Stimulated activated CD4-positive, alpha-beta T cell treated with anti-CD3 and anti-CD28 coated beads, Interleukin-1b, Interleukin-23, amount 100 ng/mL, for 1 hour (primary cell): ENCODE measurements around the gene GRIK2.

Source experiments
- DNase-seq, 2 donors: peaks; one replicate each; pipeline ENCODE4 v3.0.0-alpha.2; 2020; ENCODE audit warnings: low read depth in 2 of 2

GRIK2 gene

GRCh38 chr6:101454106-101454676 lies 60.7 kb downstream of the GRIK2 start:
- no peak for DNase-seq

GRCh38 chr6:101458336-101458735 lies 64.8 kb downstream of the GRIK2 start:
- DNase-seq = no peak

DNA sequence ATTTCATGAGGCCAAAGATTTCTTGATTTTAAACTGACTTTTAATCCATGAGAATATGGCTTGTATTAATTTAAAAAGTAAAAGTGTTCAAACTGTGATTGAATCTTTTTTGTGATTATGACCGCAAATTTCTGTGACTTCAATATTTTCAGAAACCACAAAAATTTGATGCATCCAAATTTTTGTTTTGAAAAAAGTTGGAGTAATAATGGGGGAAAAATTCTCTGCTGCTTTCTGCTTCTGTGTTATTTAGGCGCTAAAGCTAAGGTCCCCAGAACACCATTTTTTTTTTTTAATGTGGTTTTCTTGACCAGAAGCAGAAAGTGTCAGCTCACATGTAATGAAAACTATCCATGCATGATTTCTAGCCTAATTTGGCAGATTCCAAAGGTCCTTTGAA lies 65.3 kb downstream of the GRIK2 start:
- DNase-seq = no peak

GRCh38 chr6:101462576-101462975 lies 69.1 kb downstream of the GRIK2 start:
- no peak for DNase-seq

DNA sequence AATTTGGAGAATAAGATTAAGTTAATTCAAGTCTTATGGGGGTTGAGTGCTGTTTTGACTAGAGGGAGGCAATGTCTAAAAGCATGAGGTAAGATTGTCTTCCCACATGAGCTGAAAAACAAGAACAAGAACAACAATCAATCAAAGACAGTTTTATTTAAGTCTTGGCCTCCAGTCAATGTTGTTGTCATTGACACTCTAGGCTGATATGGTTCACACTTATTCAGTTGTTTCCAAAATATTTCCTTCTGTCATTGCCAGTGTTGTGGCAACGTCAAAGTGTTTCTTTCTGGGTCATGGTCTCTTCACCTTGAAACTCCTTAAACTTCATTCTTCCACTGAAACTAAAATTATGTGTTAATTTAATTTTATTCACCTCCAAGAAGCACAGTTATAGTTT lies 72.4 kb downstream of the GRIK2 start:
- no peak for DNase-seq

- no peak for DNase-seq
Observed at GRCh38 chr6:101477436-101477835, 83.9 kb downstream of the GRIK2 start.

DNA sequence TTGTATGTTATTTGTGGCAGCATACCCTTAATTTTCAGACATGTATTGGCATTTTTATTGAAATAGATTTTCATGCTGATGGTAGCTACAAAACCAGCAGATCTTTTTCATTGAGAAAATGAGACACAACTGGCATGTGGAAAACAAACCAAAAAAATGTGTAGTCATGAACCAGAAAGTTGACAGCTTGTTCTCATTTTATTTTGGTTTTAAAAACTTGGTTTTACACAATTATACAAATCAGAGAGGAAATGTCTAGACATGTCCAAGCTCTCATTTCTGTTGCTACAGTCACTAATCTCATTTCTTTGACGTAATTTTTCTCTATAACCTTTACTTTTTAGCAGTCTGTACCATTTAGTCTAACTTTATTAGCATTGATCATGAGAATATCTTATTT lies 85.4 kb downstream of the GRIK2 start:
- no peak for DNase-seq

DNA sequence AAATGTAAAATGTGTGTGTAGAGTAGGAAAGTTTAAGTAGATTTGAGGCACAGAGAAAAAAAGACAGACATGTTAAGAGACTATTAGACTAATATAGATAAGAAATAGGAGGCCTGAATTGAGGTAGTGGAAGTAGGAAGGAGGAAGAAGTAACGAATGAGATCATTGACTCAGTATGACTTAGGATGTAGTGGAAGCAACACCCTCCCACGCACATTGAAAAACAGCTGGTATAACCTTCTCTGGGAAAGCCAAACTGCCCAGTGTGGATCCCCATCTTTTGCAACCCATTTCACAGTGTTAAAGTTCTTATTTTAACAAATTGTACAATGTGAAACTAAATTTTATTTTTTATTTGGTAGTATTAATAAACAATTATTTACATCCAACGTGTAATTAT lies 89.1 kb downstream of the GRIK2 start:
- no peak for DNase-seq

GRCh38 chr6:101484781-101485180 lies 91.3 kb downstream of the GRIK2 start:
- DNase-seq = no peak

DNA sequence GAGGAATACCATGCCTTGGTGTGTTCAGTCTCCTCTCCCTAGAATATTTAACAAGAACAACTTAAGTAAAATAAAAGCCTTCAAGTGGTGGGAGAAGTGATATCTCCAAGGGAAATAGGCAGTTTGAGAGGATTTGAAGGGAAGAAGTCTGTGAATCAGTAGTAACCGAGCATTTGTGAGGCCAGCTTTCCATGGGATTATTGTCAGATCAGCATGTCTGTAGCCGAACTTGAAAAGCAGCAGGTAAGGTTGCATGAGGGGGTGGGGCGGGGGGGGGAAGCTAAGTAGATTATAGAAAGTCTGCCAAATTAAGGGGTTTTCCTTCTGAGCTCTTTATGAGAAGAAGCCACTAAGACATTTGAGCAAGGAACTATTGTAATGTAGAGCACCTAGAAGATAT lies 92.6 kb downstream of the GRIK2 start:
- no peak for DNase-seq

DNA sequence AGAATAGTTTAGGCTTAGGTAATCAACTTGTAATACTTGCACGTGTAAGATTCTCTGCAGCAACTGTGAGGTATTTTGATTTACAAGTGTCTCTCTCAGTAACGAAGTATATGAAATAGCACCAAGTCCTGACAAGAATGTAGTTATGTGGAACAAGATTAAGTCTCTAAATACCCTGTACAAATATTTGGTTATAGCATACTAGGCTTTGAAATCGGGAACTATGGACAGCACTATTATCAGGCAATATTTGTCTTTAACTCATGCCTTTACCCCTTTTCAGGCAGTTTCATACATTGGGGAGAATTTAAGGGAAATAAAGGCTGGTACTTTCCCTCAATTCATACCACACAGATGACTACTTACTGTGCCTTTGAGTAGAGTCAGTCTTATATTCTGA lies 93.2 kb downstream of the GRIK2 start:
- DNase-seq = no peak

GRCh38 chr6:101489456-101489855 lies 95.9 kb downstream of the GRIK2 start:
- DNase-seq = no peak

DNA sequence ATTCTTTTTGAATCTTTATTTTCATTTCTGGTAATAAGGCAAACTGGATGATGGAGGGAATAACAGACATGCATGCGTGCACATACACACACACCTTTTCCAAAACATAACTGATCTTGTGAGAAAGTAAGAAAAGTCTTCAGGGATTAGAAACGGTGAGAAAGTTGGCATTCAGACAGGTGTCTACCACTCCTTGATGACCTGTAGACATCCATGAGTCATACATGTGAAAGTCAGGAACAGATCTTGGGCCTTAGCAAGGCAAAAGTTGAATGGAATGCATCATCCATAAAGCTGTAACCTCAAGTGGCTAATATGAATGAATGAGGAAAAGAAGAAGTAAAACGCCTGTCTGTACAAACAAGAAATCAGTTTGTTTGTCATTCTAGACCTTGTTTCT lies 97.3 kb downstream of the GRIK2 start:
- DNase-seq = no peak

GRCh38 chr6:101502818-101503217 lies 109.3 kb downstream of the GRIK2 start:
- no peak for DNase-seq

GRCh38 chr6:101509536-101509935 lies 116.0 kb downstream of the GRIK2 start:
- no peak for DNase-seq

DNA sequence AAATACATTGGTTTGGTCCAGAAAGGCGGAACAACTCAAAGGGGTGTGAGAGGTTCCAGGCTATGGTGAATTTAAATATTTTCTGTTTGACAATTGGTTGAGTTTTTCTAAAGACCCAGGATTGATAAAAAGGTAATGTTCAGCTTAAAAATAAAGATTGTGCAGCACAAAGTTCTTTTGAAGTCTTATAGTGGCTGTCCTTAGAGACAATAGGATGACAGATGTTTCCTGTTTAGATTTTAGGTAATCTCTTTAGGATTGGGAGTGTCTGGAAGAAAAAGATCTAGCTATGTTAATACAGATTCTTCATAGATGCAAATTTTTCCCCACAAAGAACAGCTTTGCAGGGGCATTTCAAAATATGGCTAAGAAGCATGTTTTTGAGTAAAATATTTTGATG lies 119.7 kb downstream of the GRIK2 start:
- DNase-seq = no peak

GRCh38 chr6:101516578-101516977 lies 123.1 kb downstream of the GRIK2 start:
- DNase-seq = no peak

DNA sequence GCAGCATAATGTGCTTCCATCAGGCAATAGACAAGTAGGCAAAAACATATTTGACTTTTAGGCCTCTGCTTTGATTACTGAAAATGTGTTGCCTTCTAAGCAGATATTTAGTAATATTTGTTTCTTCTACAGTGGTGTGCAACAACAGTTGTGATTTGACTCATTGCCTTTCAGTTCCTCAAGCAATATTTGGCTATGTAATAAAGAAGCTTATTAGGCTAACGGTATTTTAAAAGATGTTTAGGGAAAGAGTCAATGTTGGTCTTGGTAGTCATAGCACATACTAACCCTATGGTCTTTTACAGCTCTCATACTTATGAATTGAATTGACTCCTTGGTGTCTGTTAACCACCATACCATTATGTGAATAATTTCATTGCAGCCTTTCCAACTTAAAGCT lies 124.1 kb downstream of the GRIK2 start:
- DNase-seq = no peak

DNA sequence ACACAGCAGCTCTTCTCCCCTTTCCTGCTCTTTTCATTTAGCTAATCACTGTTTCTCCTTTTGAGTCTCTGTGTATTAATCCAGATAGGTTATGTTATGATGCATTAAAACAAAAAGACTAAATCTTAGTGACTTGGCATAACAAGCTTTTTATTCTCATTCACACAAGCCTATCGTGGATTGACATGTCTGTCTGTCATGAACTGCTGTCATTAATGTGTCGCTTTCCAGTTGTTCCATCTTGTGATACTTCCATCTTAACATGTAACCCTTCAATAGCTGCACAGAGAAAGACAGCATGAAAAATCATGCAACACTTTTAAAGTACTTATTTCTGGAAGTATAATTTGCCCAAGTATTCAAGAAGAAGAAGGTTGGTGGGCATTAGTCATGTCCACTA lies 128.7 kb downstream of the GRIK2 start:
- no peak for DNase-seq

DNA sequence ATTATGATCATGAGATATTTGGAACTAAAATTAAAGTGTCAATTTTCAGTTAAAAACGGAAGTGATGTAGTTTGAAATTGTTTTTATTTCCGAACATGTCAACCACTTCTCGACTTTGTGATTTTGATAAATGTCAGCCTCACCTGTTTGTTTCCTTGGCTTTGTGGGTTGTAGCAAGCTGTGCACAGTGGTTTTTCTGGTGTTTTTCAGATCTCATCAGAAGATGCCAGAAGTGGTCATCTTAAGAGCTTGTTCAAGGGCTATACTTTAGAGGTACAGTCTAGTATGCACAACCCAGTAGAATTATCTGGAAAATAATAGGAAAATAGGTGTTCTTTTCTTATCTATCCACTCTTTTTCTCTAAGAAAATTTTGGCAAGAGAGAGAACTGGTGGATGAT lies 134.0 kb downstream of the GRIK2 start:
- no peak for DNase-seq

DNA sequence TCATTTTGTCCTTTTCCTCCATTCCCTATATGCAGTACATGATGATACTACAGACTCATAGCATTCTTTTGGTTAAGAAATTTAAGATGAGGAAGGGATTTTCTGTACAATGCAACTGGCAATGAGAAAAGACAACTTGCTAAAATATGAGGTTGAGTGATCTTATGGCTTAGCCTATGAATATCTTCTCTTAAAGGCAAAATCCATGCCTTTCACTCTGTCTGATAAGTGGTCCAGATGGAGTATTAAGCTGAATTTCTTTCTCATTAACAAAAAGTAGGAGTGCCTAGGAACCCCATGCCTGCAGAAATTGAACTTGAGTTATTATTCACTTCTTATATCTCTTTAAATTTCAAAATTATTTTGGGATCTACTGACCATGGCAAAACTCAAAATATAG lies 135.3 kb downstream of the GRIK2 start:
- no peak for DNase-seq

DNA sequence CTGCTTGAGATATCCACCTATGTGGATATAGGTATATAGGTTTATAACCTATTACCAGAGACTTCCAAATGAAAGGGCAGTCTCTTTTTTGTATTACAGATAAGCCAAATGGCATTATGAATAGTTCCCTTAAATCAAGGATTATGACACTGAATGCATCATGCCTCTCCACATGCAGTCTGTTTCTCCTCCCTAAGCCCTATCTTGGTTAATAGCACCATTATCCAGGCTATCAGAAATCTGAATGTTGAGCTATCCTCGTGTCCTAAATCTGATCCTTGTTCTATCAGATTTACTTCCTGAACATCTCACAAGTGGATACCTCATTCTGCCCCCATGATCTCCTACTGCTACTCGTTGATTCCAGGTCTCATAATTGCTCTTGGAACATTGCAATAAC lies 138.0 kb downstream of the GRIK2 start:
- no peak for DNase-seq

- no peak for DNase-seq
Observed at GRCh38 chr6:101534386-101534785, 140.9 kb downstream of the GRIK2 start.

DNA sequence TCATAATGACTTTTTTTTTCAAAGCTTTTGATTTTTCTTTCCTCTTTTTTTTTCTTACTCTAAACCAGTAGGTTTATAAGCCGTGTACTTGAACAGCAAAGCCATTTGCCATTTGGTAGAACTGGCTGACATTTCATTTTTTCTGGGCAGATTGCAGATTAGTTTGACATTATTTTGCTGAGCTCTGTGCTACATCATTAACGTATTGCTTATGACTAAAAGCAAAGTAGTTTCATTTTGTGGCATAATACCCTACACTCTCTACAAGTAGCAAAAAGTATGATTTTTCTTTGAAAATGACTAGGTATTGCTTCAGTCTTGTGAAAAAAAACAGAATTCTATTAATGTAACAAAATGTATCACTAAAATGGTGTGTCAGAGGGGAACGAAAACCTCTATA lies 141.3 kb downstream of the GRIK2 start:
- DNase-seq = no peak
